HL-60 (cell line): Measurements from ENCODE around the gene KIAA0232.

Experiments used
- DNase-seq, 2 experiments: peaks; one replicate each; pipeline ENCODE4 v3.0.0-alpha.2; 2010 to 2020; ENCODE audit warnings: low read depth in 1 of 2, low spot score in 1 of 2
- H3K27ac ChIP-seq: fragments of 250-450 bp; sonication (Bioruptor Pico); replicated peaks from 2 replicates; pipeline ENCODE4 v1.5.1; 2020; ENCODE audit warnings: mild to moderate bottlenecking, moderate library complexity
- H3K27me3 ChIP-seq: fragments of 250-450 bp; sonication (Bioruptor Pico); 2 replicates; pipeline ENCODE4 v1.5.1; 2021; ENCODE audit warnings: mild to moderate bottlenecking, moderate library complexity; ENCODE audit not compliant: insufficient read depth, poor library complexity, severe bottlenecking
- H3K4me3 ChIP-seq: replicated peaks from 2 replicates; pipeline ENCODE4 v1.5.1; 2011; ENCODE audit warnings: mild to moderate bottlenecking, control low read depth, low read length; ENCODE audit not compliant: insufficient read depth
- GABPA ChIP-seq: IDR thresholded peaks from 2 replicates; pipeline ENCODE4 v1.6.1; 2012; ENCODE audit warnings: low read depth
- POLR2AphosphoS5 ChIP-seq: IDR thresholded peaks from 2 replicates; pipeline ENCODE4 v1.6.1; 2012; ENCODE audit warnings: low read depth
- SPI1 ChIP-seq: IDR thresholded peaks from 2 replicates; pipeline ENCODE4 v1.6.1; 2012; ENCODE audit warnings: low read depth, mild to moderate bottlenecking, borderline replicate concordance
- TF ChIP-seq, protein P1 (sequence below): IDR thresholded peaks from one replicate; pipeline ENCODE4 v1.5.1; 2011; ENCODE audit warnings: low read length, control low read depth, inconsistent platforms; ENCODE audit not compliant: insufficient read depth
- TF ChIP-seq, protein P2 (sequence below): IDR thresholded peaks from 2 replicates; pipeline ENCODE4 v1.6.1; 2012; ENCODE audit warnings: low read depth; ENCODE audit not compliant: insufficient replicate concordance

KIAA0232 gene

DNA sequence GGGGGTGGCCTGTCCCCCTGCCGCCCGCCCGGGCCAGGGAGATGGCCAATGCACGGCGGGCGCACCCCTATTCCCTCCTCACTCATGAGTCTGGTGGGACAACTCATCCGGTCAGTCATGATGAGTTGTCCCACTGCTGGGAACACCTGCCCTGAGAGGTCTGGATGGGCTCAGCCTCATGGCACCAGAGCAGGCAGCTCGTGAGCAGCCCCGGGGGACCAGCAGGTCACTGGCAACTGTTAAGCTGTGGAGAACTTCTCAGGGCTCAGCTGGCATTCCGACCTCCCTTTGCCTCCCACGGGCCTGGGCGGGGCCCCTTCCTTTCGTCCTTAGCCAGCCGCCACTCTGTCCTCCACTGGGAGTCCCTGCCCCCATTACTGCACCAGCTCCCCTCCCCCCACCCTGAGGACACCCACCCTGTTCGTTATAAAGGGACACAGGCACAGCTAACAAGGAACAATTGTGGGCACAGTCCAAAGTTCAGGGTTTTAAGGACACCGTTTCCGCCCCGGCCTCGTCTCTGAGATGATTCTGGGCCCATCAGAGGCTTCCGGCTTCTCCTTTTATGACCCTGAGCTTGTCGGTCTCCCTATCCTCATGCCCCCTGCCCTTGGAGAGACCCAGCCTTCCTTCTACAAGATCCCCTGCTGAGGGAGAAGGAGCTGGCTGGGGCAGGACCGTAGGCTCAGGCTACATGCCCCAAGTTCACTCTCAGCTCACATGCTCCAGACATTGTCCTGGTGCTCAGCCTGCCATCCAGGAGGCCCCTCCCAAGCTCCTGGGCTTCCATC, 14.6 kb upstream of the KIAA0232 start:
- Histone ChIP-seq H3K27ac (no peak overlapping the region), H3K27me3 (peaks cover 2% of the 10 kb centered on the region), H3K4me3 (no peak overlapping the region)
- DNase-seq = no peak
- TF ChIP-seq POLR2AphosphoS5 = no peak
- TF ChIP-seq, protein P1, sequence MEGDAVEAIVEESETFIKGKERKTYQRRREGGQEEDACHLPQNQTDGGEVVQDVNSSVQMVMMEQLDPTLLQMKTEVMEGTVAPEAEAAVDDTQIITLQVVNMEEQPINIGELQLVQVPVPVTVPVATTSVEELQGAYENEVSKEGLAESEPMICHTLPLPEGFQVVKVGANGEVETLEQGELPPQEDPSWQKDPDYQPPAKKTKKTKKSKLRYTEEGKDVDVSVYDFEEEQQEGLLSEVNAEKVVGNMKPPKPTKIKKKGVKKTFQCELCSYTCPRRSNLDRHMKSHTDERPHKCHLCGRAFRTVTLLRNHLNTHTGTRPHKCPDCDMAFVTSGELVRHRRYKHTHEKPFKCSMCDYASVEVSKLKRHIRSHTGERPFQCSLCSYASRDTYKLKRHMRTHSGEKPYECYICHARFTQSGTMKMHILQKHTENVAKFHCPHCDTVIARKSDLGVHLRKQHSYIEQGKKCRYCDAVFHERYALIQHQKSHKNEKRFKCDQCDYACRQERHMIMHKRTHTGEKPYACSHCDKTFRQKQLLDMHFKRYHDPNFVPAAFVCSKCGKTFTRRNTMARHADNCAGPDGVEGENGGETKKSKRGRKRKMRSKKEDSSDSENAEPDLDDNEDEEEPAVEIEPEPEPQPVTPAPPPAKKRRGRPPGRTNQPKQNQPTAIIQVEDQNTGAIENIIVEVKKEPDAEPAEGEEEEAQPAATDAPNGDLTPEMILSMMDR = no peak
- TF ChIP-seq SPI1 = no peak
- TF ChIP-seq, protein P2, sequence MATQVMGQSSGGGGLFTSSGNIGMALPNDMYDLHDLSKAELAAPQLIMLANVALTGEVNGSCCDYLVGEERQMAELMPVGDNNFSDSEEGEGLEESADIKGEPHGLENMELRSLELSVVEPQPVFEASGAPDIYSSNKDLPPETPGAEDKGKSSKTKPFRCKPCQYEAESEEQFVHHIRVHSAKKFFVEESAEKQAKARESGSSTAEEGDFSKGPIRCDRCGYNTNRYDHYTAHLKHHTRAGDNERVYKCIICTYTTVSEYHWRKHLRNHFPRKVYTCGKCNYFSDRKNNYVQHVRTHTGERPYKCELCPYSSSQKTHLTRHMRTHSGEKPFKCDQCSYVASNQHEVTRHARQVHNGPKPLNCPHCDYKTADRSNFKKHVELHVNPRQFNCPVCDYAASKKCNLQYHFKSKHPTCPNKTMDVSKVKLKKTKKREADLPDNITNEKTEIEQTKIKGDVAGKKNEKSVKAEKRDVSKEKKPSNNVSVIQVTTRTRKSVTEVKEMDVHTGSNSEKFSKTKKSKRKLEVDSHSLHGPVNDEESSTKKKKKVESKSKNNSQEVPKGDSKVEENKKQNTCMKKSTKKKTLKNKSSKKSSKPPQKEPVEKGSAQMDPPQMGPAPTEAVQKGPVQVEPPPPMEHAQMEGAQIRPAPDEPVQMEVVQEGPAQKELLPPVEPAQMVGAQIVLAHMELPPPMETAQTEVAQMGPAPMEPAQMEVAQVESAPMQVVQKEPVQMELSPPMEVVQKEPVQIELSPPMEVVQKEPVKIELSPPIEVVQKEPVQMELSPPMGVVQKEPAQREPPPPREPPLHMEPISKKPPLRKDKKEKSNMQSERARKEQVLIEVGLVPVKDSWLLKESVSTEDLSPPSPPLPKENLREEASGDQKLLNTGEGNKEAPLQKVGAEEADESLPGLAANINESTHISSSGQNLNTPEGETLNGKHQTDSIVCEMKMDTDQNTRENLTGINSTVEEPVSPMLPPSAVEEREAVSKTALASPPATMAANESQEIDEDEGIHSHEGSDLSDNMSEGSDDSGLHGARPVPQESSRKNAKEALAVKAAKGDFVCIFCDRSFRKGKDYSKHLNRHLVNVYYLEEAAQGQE = no peak
- TF ChIP-seq GABPA = no peak

DNA sequence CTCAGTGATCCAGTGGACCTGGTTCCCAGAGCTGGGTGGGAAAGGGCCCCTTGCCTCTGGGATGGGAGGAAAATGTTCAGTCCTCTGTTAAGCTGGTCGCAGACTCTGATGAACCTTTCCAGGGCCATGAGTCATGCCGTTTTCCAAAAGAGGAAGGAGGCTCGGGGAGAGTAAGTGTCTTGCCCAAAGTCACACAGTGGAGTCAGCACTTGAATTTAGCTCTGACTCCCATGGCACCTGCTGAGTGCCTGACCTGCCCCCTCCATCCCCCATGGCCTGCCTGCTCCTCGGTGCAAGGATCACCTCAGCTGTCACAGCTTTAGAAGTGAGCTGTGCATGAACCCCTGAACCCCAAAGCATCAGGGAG, 14.0 kb upstream of the KIAA0232 start:
- Histone ChIP-seq H3K4me3 (no peak overlapping the region), H3K27me3 (no peaks in the 10 kb centered on the region), H3K27ac (no peak overlapping the region)
- peak in 1 of 2 experiments; percentile 73 for DNase-seq
- TF ChIP-seq, protein P2 = no peak
- peak; percentile 60; the same call in 1 of the 2 replicates for TF ChIP-seq SPI1
- TF ChIP-seq, protein P1 = no peak
- TF ChIP-seq GABPA = no peak
- no peak for TF ChIP-seq POLR2AphosphoS5

DNA sequence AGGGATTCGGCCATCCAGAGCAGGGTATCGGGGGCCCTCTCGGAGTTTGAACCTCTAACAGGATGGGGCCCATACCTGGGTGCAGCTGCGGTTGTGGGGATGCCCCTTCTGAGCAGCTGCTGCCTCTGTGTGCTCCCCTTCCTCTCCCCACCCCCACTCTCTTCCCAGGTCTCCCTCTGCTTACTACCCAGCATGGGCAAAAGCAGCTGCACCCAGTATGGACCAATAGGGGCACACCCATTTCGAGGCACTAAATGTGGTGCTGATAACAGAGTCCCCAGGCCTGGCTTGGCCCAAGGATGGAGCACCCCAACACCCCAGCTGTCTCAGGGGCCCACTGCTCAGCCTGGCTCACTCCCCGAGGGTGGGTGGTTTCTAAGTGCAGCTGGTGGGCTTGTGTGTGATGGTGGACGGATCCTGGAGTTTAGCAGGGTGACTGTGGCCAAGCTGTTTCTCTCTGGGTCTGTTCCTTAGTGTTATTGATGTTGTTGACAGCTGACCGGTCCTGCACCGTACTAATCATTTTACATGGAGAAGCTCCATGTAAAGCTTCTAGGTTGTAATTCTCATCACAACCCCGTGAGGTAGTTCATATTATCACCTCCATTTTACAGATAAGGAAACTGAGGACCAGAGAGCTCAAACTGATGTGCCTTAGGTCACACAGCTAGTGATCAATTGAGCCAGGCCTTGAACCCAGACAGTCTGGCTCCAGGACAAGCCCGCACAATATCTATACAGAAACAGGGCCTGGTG, 13.1 kb upstream of the KIAA0232 start:
- Histone ChIP-seq H3K27me3 (no peaks in the 10 kb centered on the region), H3K27ac (no peak overlapping the region), H3K4me3 (no peak overlapping the region)
- DNase-seq = no peak
- TF ChIP-seq POLR2AphosphoS5 = no peak
- TF ChIP-seq SPI1 = no peak
- TF ChIP-seq, protein P2 = no peak
- no peak for TF ChIP-seq GABPA
- TF ChIP-seq, protein P1 = no peak
